Ascending aorta (tissue), 2 donors: ENCODE measurements around the gene ITGAD. TPM values are rescaled to one million over a fixed set of nuclear protein-coding genes. Genes with fewer than 3 reads are reported as not detected.
A peak's percentile ranks its signal among the peaks of the same experiment; 100 is the strongest.

ENCODE experiments used
- DNase-seq, 2 donors: peaks; one replicate each; pipeline ENCODE4 v3.0.0-alpha.2; 2019; ENCODE audit warnings: low spot score in 2 of 2
- H3K27ac ChIP-seq, 2 donors: fragments of 200-600 bp; sonication (generic); one replicate each; pipeline ENCODE4 v1.5.1; 2016 to 2017; ENCODE audit warnings: mild to moderate bottlenecking in 1 of 2
- H3K27me3 ChIP-seq: fragments of 200-600 bp; sonication (generic); one replicate; pipeline ENCODE4 v1.5.1; 2017
- H3K36me3 ChIP-seq, 2 donors: fragments of 200-600 bp; sonication (generic); one replicate each; pipeline ENCODE4 v1.5.1; 2016
- H3K4me1 ChIP-seq, 2 donors: fragments of 200-600 bp; sonication (generic); one replicate each; pipeline ENCODE4 v1.5.1; 2016 to 2017; ENCODE audit warnings: mild to moderate bottlenecking in 1 of 2
- H3K4me3 ChIP-seq, 2 donors: fragments of 200-600 bp; sonication (generic); one replicate each; pipeline ENCODE4 v1.5.1; 2016 to 2017; ENCODE audit warnings: mild to moderate bottlenecking in 1 of 2
- H3K9me3 ChIP-seq, 2 donors: fragments of 200-600 bp; sonication (generic); one replicate each; pipeline ENCODE4 v1.5.1; 2016
- CTCF ChIP-seq, 3 experiments: fragments of 200-600 bp in 2 of 3; fragments of 450-650 bp in 1 of 3; sonication (generic) in 2 of 3; IDR thresholded peaks; one replicate each; pipeline ENCODE4 v1.5.1; 2016 to 2019; ENCODE audit warnings: antibody characterized with exemption in 3 of 3, mild to moderate bottlenecking in 1 of 3, moderate library complexity in 1 of 3
- intact Hi-C: fragments of 100-400 bp; cut with DNase I; formaldehyde crosslinking; loops from one replicate; pipeline ENCODE4 v1.15.1; 2023
- total RNA-seq: library from RNA; depleted of rRNA; stranded (reverse); fragments of >200 nt; gene quantifications from one replicate; pipeline ENCODE4 v1.1.0, GENCODE V29; 2016

Gene ITGAD
- total RNA-seq, 1 donor from 2014 or later = not detected

DNA sequence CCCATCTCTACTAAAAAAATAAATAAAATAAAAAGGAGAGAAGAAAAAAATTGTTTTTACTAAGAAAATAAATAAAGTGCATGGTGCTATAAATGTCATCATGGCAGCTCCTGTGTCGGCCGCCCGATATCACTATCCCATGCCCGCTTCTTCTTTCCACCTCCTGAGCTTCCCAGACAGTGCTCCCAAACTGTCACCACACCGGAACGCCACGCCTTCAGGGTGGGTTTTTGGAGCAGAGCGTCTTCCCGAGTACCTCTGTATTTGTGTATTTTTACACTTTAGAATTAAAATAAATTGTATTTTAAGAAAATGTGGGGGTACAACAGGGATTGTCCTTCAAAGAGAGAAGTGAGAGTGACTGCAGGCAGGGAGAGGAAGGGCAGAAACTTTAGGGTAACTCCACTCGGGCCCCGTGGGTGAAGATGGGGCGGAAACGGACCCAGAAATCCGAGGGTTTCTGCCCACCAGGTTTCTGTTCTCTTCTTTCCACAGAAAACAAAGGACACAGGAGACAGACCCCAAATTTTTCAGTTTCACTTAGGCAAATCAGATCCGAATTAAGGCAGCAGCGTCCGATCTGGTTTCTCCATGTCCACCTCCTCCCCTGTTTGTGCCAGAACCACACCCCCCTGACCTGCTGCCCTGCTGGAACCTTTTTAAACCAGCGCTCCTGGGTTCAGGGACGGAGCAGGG is 41.7 kb upstream of the ITGAD start:
- no peak for TF ChIP-seq CTCF (IDR thresholded peaks at IDR 0.05)
- H3K4me3 ChIP-seq = no peak overlapping the region
- DNase-seq = no peak
- H3K9me3 ChIP-seq = no peaks in the 10 kb centered on the region
- no peaks in the 10 kb centered on the region for H3K36me3 ChIP-seq
- H3K4me1 ChIP-seq = no peaks in the 10 kb centered on the region
- intact Hi-C loops = no loop called here
- no peaks in the 10 kb centered on the region for H3K27me3 ChIP-seq
- peak overlapping the region in 1 of 2 donors; percentile 39 for H3K27ac ChIP-seq

DNA sequence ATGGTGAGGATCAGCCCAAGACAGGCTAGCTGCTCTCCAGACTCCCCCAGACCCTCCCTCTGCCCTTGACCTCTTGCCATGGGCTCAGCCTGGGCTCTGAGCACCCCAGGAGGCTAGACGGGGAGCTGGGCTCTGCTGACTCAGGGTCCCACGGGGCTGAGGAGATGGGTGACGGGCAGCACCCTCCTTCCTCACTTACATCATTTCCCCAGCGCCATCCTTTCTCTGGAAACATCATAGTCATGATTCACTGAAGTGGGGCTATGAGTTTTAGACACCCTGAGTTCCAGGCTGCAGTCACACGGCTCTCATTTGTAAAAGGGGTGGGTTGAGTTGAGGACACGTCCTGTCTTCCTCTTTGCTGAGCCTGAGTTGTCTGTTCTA is 41.2 kb upstream of the ITGAD start:
- Histone ChIP-seq H3K9me3 (no peaks in the 10 kb centered on the region), H3K4me1 (no peaks in the 10 kb centered on the region), H3K27ac (peak overlapping the region in 1 of 2 donors; percentile 39), H3K27me3 (no peaks in the 10 kb centered on the region), H3K36me3 (no peaks in the 10 kb centered on the region), H3K4me3 (no peak overlapping the region)
- intact Hi-C loops = no loop called here
- no peak for TF ChIP-seq CTCF (IDR thresholded peaks at IDR 0.05)
- no peak for DNase-seq

- TF ChIP-seq CTCF (IDR thresholded peaks at IDR 0.05) = no peak
- H3K4me3 ChIP-seq = no peak overlapping the region
- peak overlapping the region in 1 of 2 donors; percentile 59 for H3K27ac ChIP-seq
- H3K4me1 ChIP-seq = no peaks in the 10 kb centered on the region
- H3K27me3 ChIP-seq = no peaks in the 10 kb centered on the region
- intact Hi-C loops = no loop called here
- no peaks in the 10 kb centered on the region for H3K36me3 ChIP-seq
- DNase-seq = no peak
- H3K9me3 ChIP-seq = no peaks in the 10 kb centered on the region
Observed at GRCh38 chr16:31352376-31353115, 40.6 kb upstream of the ITGAD start.

- no peaks in the 10 kb centered on the region for H3K27me3 ChIP-seq
- H3K27ac ChIP-seq = no peak within 1 kb of the TSS
- H3K4me3 ChIP-seq = peak within 1 kb of the TSS in 1 of 2 donors; percentile 2
- intact Hi-C loops = no loop called here
- H3K9me3 ChIP-seq = no peaks in the 10 kb centered on the region
- peak; percentile 48 to 77 for DNase-seq
- H3K4me1 ChIP-seq = no peaks in the 10 kb centered on the region
- no peak for TF ChIP-seq CTCF (IDR thresholded peaks at IDR 0.05)
- H3K36me3 ChIP-seq = no peaks in the 10 kb centered on the region
Observed at GRCh38 chr16:31354394-31355291, 38.5 kb upstream of the ITGAD start, which contains the start of gene ITGAX. Gene ITGAX (plus strand): TSS chr16:31355176. CDS start chr16:31355255, 79 bp downstream.

GRCh38 chr16:31355431-31356100 is 37.6 kb upstream of the ITGAD start:
- intact Hi-C loops = no loop called here
- Histone ChIP-seq H3K9me3 (no peaks in the 10 kb centered on the region), H3K36me3 (no peaks in the 10 kb centered on the region), H3K4me1 (no peaks in the 10 kb centered on the region), H3K4me3 (peak overlapping the region in 1 of 2 donors; percentile 2), H3K27ac (no peak overlapping the region), H3K27me3 (no peaks in the 10 kb centered on the region)
- no peak for DNase-seq
- TF ChIP-seq CTCF (IDR thresholded peaks at IDR 0.05) = no peak
